Activated CD4-positive, alpha-beta memory T cell treated with anti-CD3 and anti-CD28 coated beads for 36 hours (primary cell): ENCODE data around the gene SLC35F1. TPM values are rescaled to one million over a fixed set of nuclear protein-coding genes. Genes with fewer than 3 reads are reported as not detected.

Source experiments
- CTCF ChIA-PET: fragments of 350-600 bp; sonication (Branson Sonifier 250); formaldehyde crosslinking; loops from one replicate; lab custom pipeline; 2021; ENCODE audit warnings: antibody characterized with exemption, inconsistent platforms; lab: Charles Lee
- POLR2A ChIA-PET: fragments of 350-600 bp; sonication (Branson Sonifier 250); formaldehyde crosslinking; loops from one replicate; lab custom pipeline; 2021; ENCODE audit warnings: antibody characterized with exemption; lab: Charles Lee
- DNase-seq: peaks from one replicate; pipeline ENCODE4 v3.0.0-alpha.2; 2020
- H3K27ac Mint-ChIP-seq: one replicate; pipeline ENCODE4 v1.8.0; 2021; ENCODE audit warnings: mixed read lengths
- H3K27me3 Mint-ChIP-seq: one replicate; pipeline ENCODE4 v1.8.0; 2021; ENCODE audit warnings: mixed read lengths
- H3K36me3 Mint-ChIP-seq: one replicate; pipeline ENCODE4 v1.8.0; 2021; ENCODE audit warnings: mixed read lengths
- H3K4me1 Mint-ChIP-seq: one replicate; pipeline ENCODE4 v1.8.0; 2021; ENCODE audit warnings: low read depth, mixed read lengths
- H3K4me3 Mint-ChIP-seq: one replicate; pipeline ENCODE4 v1.8.0; 2021; ENCODE audit warnings: mild to moderate bottlenecking, mixed read lengths
- H3K9me3 Mint-ChIP-seq: one replicate; pipeline ENCODE4 v1.8.0; 2021; ENCODE audit warnings: mixed read lengths
- intact Hi-C: fragments of 100-400 bp; cut with micrococcal nuclease; formaldehyde crosslinking; loops from one replicate; pipeline ENCODE4 v1.15.1; 2023
- total RNA-seq, 2 experiments: library from RNA; stranded (reverse); gene quantifications; one replicate each; pipeline ENCODE4 v1.2.3, GENCODE V29; 2021

The SLC35F1 gene
- total RNA-seq, 2 experiments from 2014 or later, result 0.14 to 0.19 TPM

GRCh38 chr6:118220429-118221128 lies 313.5 kb downstream of the SLC35F1 start:
- Mint-ChIP-seq H3K4me1 (no peaks in the 10 kb centered on the region), H3K4me3 (no peak overlapping the region), H3K27me3 (peaks cover 2% of the 10 kb centered on the region), H3K36me3 (no peaks in the 10 kb centered on the region), H3K27ac (no peak overlapping the region), H3K9me3 (no peaks in the 10 kb centered on the region)
- intact Hi-C loops, result no loop called here
- POLR2A ChIA-PET, result no interaction called here
- DNase-seq, result no peak
- CTCF ChIA-PET, result no interaction called here

- Mint-ChIP-seq H3K27ac (no peak overlapping the region), H3K4me3 (no peak overlapping the region), H3K36me3 (no peaks in the 10 kb centered on the region), H3K27me3 (peaks cover 3% of the 10 kb centered on the region), H3K4me1 (no peaks in the 10 kb centered on the region), H3K9me3 (no peaks in the 10 kb centered on the region)
- ChIA-PET POLR2A (no interaction called here), CTCF (no interaction called here)
- intact Hi-C loops, result no loop called here
- no peak for DNase-seq
These were observed 316.3 kb downstream of the SLC35F1 start for GRCh38 chr6:118223316-118223715.

- ChIA-PET CTCF (no interaction called here), POLR2A (no interaction called here)
- intact Hi-C loops, result no loop called here
These were observed 321.8 kb downstream of the SLC35F1 start for GRCh38 chr6:118228886-118229285.

GRCh38 chr6:118240878-118241528 lies 333.9 kb downstream of the SLC35F1 start:
- ChIA-PET POLR2A (no interaction called here), CTCF (no interaction called here)
- Mint-ChIP-seq H3K4me1 (no peaks in the 10 kb centered on the region), H3K27me3 (peaks cover 15% of the 10 kb centered on the region), H3K27ac (no peak overlapping the region), H3K9me3 (no peaks in the 10 kb centered on the region), H3K4me3 (no peak overlapping the region), H3K36me3 (no peaks in the 10 kb centered on the region)
- DNase-seq, result no peak
- intact Hi-C loops, result no loop called here

More at GRCh38 chr6:118228886-118229285, 321.8 kb downstream of the SLC35F1 start:
- Mint-ChIP-seq H3K4me1 (no peaks in the 10 kb centered on the region), H3K36me3 (no peaks in the 10 kb centered on the region), H3K9me3 (no peaks in the 10 kb centered on the region), H3K27me3 (peaks cover 3% of the 10 kb centered on the region), H3K4me3 (no peak overlapping the region), H3K27ac (no peak overlapping the region)
- DNase-seq, result no peak

- ChIA-PET POLR2A (no interaction called here), CTCF (no interaction called here)
- intact Hi-C loops, result no loop called here
- H3K9me3 Mint-ChIP-seq, result no peaks in the 10 kb centered on the region
- no peak overlapping the region for H3K4me3 Mint-ChIP-seq
- no peak overlapping the region for H3K27ac Mint-ChIP-seq
- no peaks in the 10 kb centered on the region for H3K4me1 Mint-ChIP-seq
- H3K27me3 Mint-ChIP-seq, result peaks cover 14% of the 10 kb centered on the region
- H3K36me3 Mint-ChIP-seq, result no peaks in the 10 kb centered on the region
- DNase-seq, result no peak
These were observed 339.3 kb downstream of the SLC35F1 start for GRCh38 chr6:118246406-118246805.

- H3K4me1 Mint-ChIP-seq, result no peaks in the 10 kb centered on the region
- H3K36me3 Mint-ChIP-seq, result no peaks in the 10 kb centered on the region
- DNase-seq, result no peak
- no peak overlapping the region for H3K4me3 Mint-ChIP-seq
- no peak overlapping the region for H3K27ac Mint-ChIP-seq
- ChIA-PET POLR2A (no interaction called here), CTCF (interaction anchor here (0.7 kb wide), 1 partner anchor 1778 kb away, joined by 3 read pairs; no protein-coding TSS in a partner anchor)
- no peaks in the 10 kb centered on the region for H3K9me3 Mint-ChIP-seq
- intact Hi-C loops, result no loop called here
- peaks cover 10% of the 10 kb centered on the region for H3K27me3 Mint-ChIP-seq
These were observed 341.1 kb downstream of the SLC35F1 start for GRCh38 chr6:118248171-118248570.

GRCh38 chr6:118249680-118250079 lies 342.6 kb downstream of the SLC35F1 start:
- CTCF ChIA-PET, result no interaction called here
- Mint-ChIP-seq H3K36me3 (no peaks in the 10 kb centered on the region), H3K27me3 (peaks cover 10% of the 10 kb centered on the region), H3K27ac (no peak overlapping the region), H3K4me1 (no peaks in the 10 kb centered on the region), H3K9me3 (no peaks in the 10 kb centered on the region), H3K4me3 (no peak overlapping the region)
- no peak for DNase-seq
- POLR2A ChIA-PET, result no interaction called here
- intact Hi-C loops, result no loop called here

GRCh38 chr6:118252474-118252873 lies 345.4 kb downstream of the SLC35F1 start:
- DNase-seq, result no peak
- CTCF ChIA-PET, result no interaction called here
- Mint-ChIP-seq H3K9me3 (no peaks in the 10 kb centered on the region), H3K27me3 (peaks cover 2% of the 10 kb centered on the region), H3K36me3 (no peaks in the 10 kb centered on the region), H3K27ac (no peak overlapping the region), H3K4me1 (no peaks in the 10 kb centered on the region), H3K4me3 (no peak overlapping the region)
- POLR2A ChIA-PET, result no interaction called here
- intact Hi-C loops, result no loop called here

- Mint-ChIP-seq H3K9me3 (no peaks in the 10 kb centered on the region), H3K36me3 (no peaks in the 10 kb centered on the region), H3K4me1 (no peaks in the 10 kb centered on the region), H3K4me3 (no peak overlapping the region), H3K27ac (no peak overlapping the region), H3K27me3 (no peaks in the 10 kb centered on the region)
- intact Hi-C loops, result no loop called here
- CTCF ChIA-PET, result no interaction called here
- DNase-seq, result no peak
- POLR2A ChIA-PET, result no interaction called here
These were observed 346.7 kb downstream of the SLC35F1 start for GRCh38 chr6:118253741-118254140.

- DNase-seq, result no peak
- intact Hi-C loops, result loop anchor here (5.0 kb wide), 1 partner anchor 284 kb away; no protein-coding TSS in a partner anchor
- Mint-ChIP-seq H3K36me3 (no peaks in the 10 kb centered on the region), H3K27ac (no peak overlapping the region), H3K4me3 (no peak overlapping the region), H3K9me3 (peaks cover 7% of the 10 kb centered on the region), H3K4me1 (no peaks in the 10 kb centered on the region), H3K27me3 (no peaks in the 10 kb centered on the region)
- CTCF ChIA-PET, result no interaction called here
- POLR2A ChIA-PET, result no interaction called here
These were observed 353.8 kb downstream of the SLC35F1 start for GRCh38 chr6:118260833-118261232.

GRCh38 chr6:118263921-118264486 lies 356.9 kb downstream of the SLC35F1 start:
- H3K9me3 Mint-ChIP-seq, result peaks cover 10% of the 10 kb centered on the region
- peaks cover 2% of the 10 kb centered on the region for H3K36me3 Mint-ChIP-seq
- ChIA-PET CTCF (no interaction called here), POLR2A (no interaction called here)
- H3K4me1 Mint-ChIP-seq, result no peaks in the 10 kb centered on the region
- no peak for DNase-seq
- H3K27me3 Mint-ChIP-seq, result no peaks in the 10 kb centered on the region
- H3K27ac Mint-ChIP-seq, result no peak overlapping the region
- H3K4me3 Mint-ChIP-seq, result no peak overlapping the region
- intact Hi-C loops, result loop anchor here (5.0 kb wide), 1 partner anchor 287 kb away; no protein-coding TSS in a partner anchor

- Mint-ChIP-seq H3K4me1 (peaks cover 3% of the 10 kb centered on the region), H3K4me3 (no peak overlapping the region), H3K9me3 (peaks cover 10% of the 10 kb centered on the region), H3K27ac (no peak overlapping the region), H3K36me3 (peaks cover 2% of the 10 kb centered on the region), H3K27me3 (peaks cover 6% of the 10 kb centered on the region)
- DNase-seq, result no peak
- ChIA-PET CTCF (no interaction called here), POLR2A (no interaction called here)
- intact Hi-C loops, result no loop called here
These were observed 362.6 kb downstream of the SLC35F1 start for GRCh38 chr6:118269659-118270058.
